ENCODE results near the gene AMOTL1. TPM values are rescaled to one million over a fixed set of nuclear protein-coding genes. Genes with fewer than 3 reads are reported as not detected.

Gene AMOTL1
- total and polyA plus RNA-seq, 2 of the 8 experiments (the other 6 are each of a cell fraction or from before 2014, with no cell fraction given): 9.0 to 27.6 TPM

DNA sequence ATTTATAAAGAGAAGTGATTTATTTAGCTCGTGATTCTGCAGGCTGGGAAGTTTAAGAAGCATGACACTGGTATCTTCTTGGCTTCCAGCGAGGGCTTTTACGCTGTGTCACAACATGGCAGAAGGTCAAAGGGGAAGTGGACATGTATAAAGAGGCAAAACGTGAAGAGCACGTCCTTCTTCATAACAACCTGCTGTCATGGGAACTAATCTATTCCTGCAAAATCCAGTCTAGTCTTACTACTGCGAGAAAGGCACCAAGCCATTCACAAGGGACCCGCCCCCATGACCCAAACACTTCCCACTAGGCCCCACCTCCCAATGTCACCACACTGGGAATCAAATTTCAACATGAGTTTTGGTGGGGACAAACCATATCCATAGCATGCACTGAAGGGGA is 58.3 kb downstream of the AMOTL1 start:
- H2BK20ac ChIP-seq (ENCODE audit: low read length): no peak overlapping the region
- H2AFZ ChIP-seq (ENCODE audit: low read length): no peak overlapping the region
- H3K27me3 ChIP-seq (replicated peaks in 1 of 4; ENCODE audit: control insufficient read depth in 3 of 4, extremely low read depth in 1 of 4, insufficient read depth in 3 of 4, low read length in 3 of 4): no peaks in the 10 kb centered on the region
- H3K9me3 ChIP-seq (ENCODE audit: insufficient read depth in 2 of 2, low read depth in 1 of 2, low read length in 1 of 2): no peaks in the 10 kb centered on the region
- H3K23me2 ChIP-seq (ENCODE audit: low read depth, low read length): no peaks in the 10 kb centered on the region
- H3K9ac ChIP-seq (replicated peaks in 1 of 4; ENCODE audit: extremely low read depth in 1 of 4, low read depth in 3 of 4, low read length in 3 of 4): no peak overlapping the region
- H2AK5ac ChIP-seq (ENCODE audit: low read depth, low read length): no peak overlapping the region
- peaks cover 3 to 34% (median 9%) of the 10 kb centered on the region in 4 experiments; a peak in 6 of 8 replicates for H3K36me3 ChIP-seq (ENCODE audit: control insufficient read depth in 2 of 4, insufficient read depth in 4 of 4, low read length in 3 of 4)
- H3K18ac ChIP-seq (ENCODE audit: extremely low read depth, low read length): no peak overlapping the region
- H3K4me3 ChIP-seq (ENCODE audit: extremely low read depth in 1 of 4, insufficient read depth in 2 of 4, low read depth in 3 of 4, low read length in 4 of 4): no peak overlapping the region
- H3K14ac ChIP-seq (ENCODE audit: insufficient read length): no peak overlapping the region
- DNase-seq (ENCODE audit: low read depth in 1 of 2, low spot score in 2 of 2): no peak
- 86% methylated on average over 7 of the region's 7 CpGs; no CpG with 5 or more reads in 1 of the 2 experiments for WGBS, 2 experiments (ENCODE audit: extremely low coverage in 1 of 2, insufficient coverage in 1 of 2, insufficient read length in 1 of 2, insufficient replicate concordance in 2 of 2, low coverage in 1 of 2, low lambda C conversion rate in 2 of 2, missing lambda C conversion rate in 1 of 2)
- H3K56ac ChIP-seq (replicated peaks; ENCODE audit: insufficient read length, low read depth, low read length): no peak overlapping the region
- H3K4me2 ChIP-seq (ENCODE audit: insufficient read depth in 1 of 2, low read depth in 2 of 2, low read length in 2 of 2): no peak overlapping the region
- H3K4ac ChIP-seq (replicated peaks; ENCODE audit: insufficient read length, low read depth, low read length): no peak overlapping the region
- H2BK15ac ChIP-seq (ENCODE audit: low read length): no peak overlapping the region
- no peaks in the 10 kb centered on the region for H3K79me2 ChIP-seq (ENCODE audit: control insufficient read depth in 1 of 2, insufficient read depth in 2 of 2, low read length in 2 of 2)
- no peak overlapping the region for H4K5ac ChIP-seq (ENCODE audit: insufficient read length, low read depth, low read length)
- no peaks in the 10 kb centered on the region for H3K79me1 ChIP-seq (ENCODE audit: low read depth, low read length)
- POLR2A ChIA-PET (ENCODE audit: partially characterized antibody): no interaction called here
- no peak overlapping the region for H2BK120ac ChIP-seq (replicated peaks; ENCODE audit: low read depth, low read length)
- no peak overlapping the region for H3K23ac ChIP-seq (ENCODE audit: insufficient read length)
- H3K4me1 ChIP-seq (replicated peaks in 1 of 4; ENCODE audit: control insufficient read depth in 3 of 4, insufficient read depth in 4 of 4, low read length in 3 of 4): peaks cover 0 to 5% (median 0%) of the 10 kb centered on the region in 4 experiments; a peak in 2 of 7 replicates
- no peak overlapping the region for H2BK5ac ChIP-seq (ENCODE audit: low read depth, low read length)
- no peak for FAIRE-seq
- H3K27ac ChIP-seq (ENCODE audit: low read depth, low read length): no peak overlapping the region
- no peak overlapping the region for H4K91ac ChIP-seq (replicated peaks; ENCODE audit: insufficient read length, low read length)
- CTCF ChIA-PET (ENCODE audit: partially characterized antibody): interaction anchor here (1.2 to 1.7 kb wide), 2 partner anchors 24 to 203 kb away, joined by 4 to 5 read pairs; no protein-coding TSS in a partner anchor
- no peak overlapping the region for H2BK12ac ChIP-seq (ENCODE audit: low read depth, low read length)
- H4K8ac ChIP-seq (ENCODE audit: extremely low read depth, insufficient read depth, low read length): no peak overlapping the region
- H4K20me1 ChIP-seq (replicated peaks in 1 of 2; ENCODE audit: control insufficient read depth in 1 of 2, insufficient read depth in 2 of 2, low read length in 2 of 2): no peaks in the 10 kb centered on the region
- no peak for TF ChIP-seq TCF12 (IDR thresholded peaks at IDR 0.05; ENCODE audit: low read depth, low read length)
- no peak for TF ChIP-seq FOSL1 (IDR thresholded peaks at IDR 0.05; ENCODE audit: insufficient read depth, low read depth, low read length)
- no peak for TF ChIP-seq POU5F1 (IDR thresholded peaks at IDR 0.05; ENCODE audit: low read depth, low read length)
- no peak for TF ChIP-seq SRF (IDR thresholded peaks at IDR 0.05; ENCODE audit: low read depth, low read length)
- TF ChIP-seq CEBPB (IDR thresholded peaks at IDR 0.05; ENCODE audit: low read depth, low read length): no peak
- TF ChIP-seq TAF7 (optimal IDR thresholded peaks at IDR 0.05; ENCODE audit: borderline replicate concordance, low read depth, low read length): no peak
- TF ChIP-seq EGR1 (IDR thresholded peaks at IDR 0.05; ENCODE audit: borderline replicate concordance, low read depth, low read length): no peak
- TF ChIP-seq BRCA1 (IDR thresholded peaks at IDR 0.05; ENCODE audit: low read depth, low read length): no peak
- no peak for TF ChIP-seq GABPA (IDR thresholded peaks at IDR 0.05; ENCODE audit: borderline replicate concordance, insufficient read depth, low read length)
- TF ChIP-seq POLR2AphosphoS5 (IDR thresholded peaks at IDR 0.05; ENCODE audit: low read depth, low read length): no peak
- no peak for TF ChIP-seq BCL11A (IDR thresholded peaks at IDR 0.05; ENCODE audit: low read depth in 2 of 2, low read length in 2 of 2)
- TF ChIP-seq SIN3A (conservative IDR thresholded peaks at IDR 0.05 in 1 of 2, IDR thresholded peaks at IDR 0.05 in 1 of 2; ENCODE audit: low read depth in 1 of 2, low read length in 2 of 2): no peak
- TF ChIP-seq PHF8 (conservative IDR thresholded peaks at IDR 0.05; ENCODE audit: low read depth, low read length): no peak
- no peak for TF ChIP-seq KDM4A (IDR thresholded peaks at IDR 0.05; ENCODE audit: low read depth, low read length, severe bottlenecking)
